Lower leg skin (tissue), 3 donors: ENCODE results near the gene RAD1.

Source experiments
- CTCF ChIP-seq, 3 donors: fragments of 450-650 bp; IDR thresholded peaks; one replicate each; pipeline ENCODE4 v1.5.1; 2016; ENCODE audit warnings: antibody characterized with exemption in 3 of 3, mild to moderate bottlenecking in 3 of 3, moderate library complexity in 2 of 3
- POLR2A ChIP-seq, 2 donors: fragments of 450-650 bp; IDR thresholded peaks; one replicate each; pipeline ENCODE4 v1.6.1; 2016 to 2017; ENCODE audit warnings: antibody characterized with exemption in 2 of 2, mild to moderate bottlenecking in 1 of 2, moderate library complexity in 1 of 2

GRCh38 chr5:34889394-34889793, 25.9 kb downstream of the RAD1 start:
- no peak for TF ChIP-seq CTCF (IDR thresholded peaks at IDR 0.05)
- no peak for TF ChIP-seq POLR2A (IDR thresholded peaks at IDR 0.05)
